ENCODE data around the gene RYR2.
A peak's percentile ranks its signal among the peaks of the same experiment; 100 is the strongest.
"Not testable (repeated sequence)": the region's sequence is repeated elsewhere in the genome, so short reads cannot be mapped to it uniquely, and the experiment has no call there.

RYR2 gene

GRCh38 chr1:237769916-237770315, 727.9 kb downstream of the RYR2 start:
- DNase-seq (ENCODE audit: low read depth in 4 of 4, low spot score in 1 of 4) = no peak

- no peak for DNase-seq (ENCODE audit: low read depth in 4 of 4, low spot score in 1 of 4)
These were observed 730.0 kb downstream of the RYR2 start for GRCh38 chr1:237772009-237772408.

- no peak for DNase-seq (ENCODE audit: low read depth in 4 of 4, low spot score in 1 of 4)
These were observed 732.3 kb downstream of the RYR2 start for GRCh38 chr1:237774246-237774645.

- DNase-seq (ENCODE audit: low read depth in 4 of 4, low spot score in 1 of 4) = no peak
These were observed 737.4 kb downstream of the RYR2 start for GRCh38 chr1:237779356-237779755.

GRCh38 chr1:237786066-237786719, 744.2 kb downstream of the RYR2 start:
- no peak for DNase-seq (ENCODE audit: low read depth in 4 of 4, low spot score in 1 of 4)

GRCh38 chr1:237788069-237788468, 746.1 kb downstream of the RYR2 start:
- DNase-seq (ENCODE audit: low read depth in 4 of 4, low spot score in 1 of 4) = no peak

- no peak for DNase-seq (ENCODE audit: low read depth in 4 of 4, low spot score in 1 of 4)
These were observed 747.6 kb downstream of the RYR2 start for GRCh38 chr1:237789619-237790018.

- no peak for DNase-seq (ENCODE audit: low read depth in 4 of 4, low spot score in 1 of 4)
These were observed 749.6 kb downstream of the RYR2 start for GRCh38 chr1:237791592-237791991.

- DNase-seq (ENCODE audit: low read depth in 4 of 4, low spot score in 1 of 4) = no peak
These were observed 750.2 kb downstream of the RYR2 start for GRCh38 chr1:237792149-237792548.

- no peak for DNase-seq (ENCODE audit: low read depth in 4 of 4, low spot score in 1 of 4)
These were observed 750.7 kb downstream of the RYR2 start for GRCh38 chr1:237792726-237793125.

- DNase-seq (ENCODE audit: low read depth in 4 of 4, low spot score in 1 of 4) = no peak
These were observed 752.1 kb downstream of the RYR2 start for GRCh38 chr1:237794071-237794470.

- DNase-seq (ENCODE audit: low read depth in 4 of 4, low spot score in 1 of 4) = no peak
These were observed 753.6 kb downstream of the RYR2 start for GRCh38 chr1:237795558-237795957.

GRCh38 chr1:237799762-237800474, 757.9 kb downstream of the RYR2 start:
- DNase-seq (ENCODE audit: low read depth in 4 of 4, low spot score in 1 of 4) = peak in 3 of 4 experiments; percentile 1 to 10 (median 2)

- no peak for DNase-seq (ENCODE audit: low read depth in 4 of 4, low spot score in 1 of 4)
These were observed 762.5 kb downstream of the RYR2 start for GRCh38 chr1:237804516-237804915.

- DNase-seq (ENCODE audit: low read depth in 4 of 4, low spot score in 1 of 4) = no peak
These were observed 767.1 kb downstream of the RYR2 start for GRCh38 chr1:237809099-237809498.

GRCh38 chr1:237811633-237812032, 769.6 kb downstream of the RYR2 start:
- DNase-seq (ENCODE audit: low read depth in 4 of 4, low spot score in 1 of 4) = no peak

GRCh38 chr1:237812061-237812460, 770.1 kb downstream of the RYR2 start:
- no peak for DNase-seq (ENCODE audit: low read depth in 4 of 4, low spot score in 1 of 4)

- no peak for DNase-seq (ENCODE audit: low read depth in 4 of 4, low spot score in 1 of 4)
These were observed 772.4 kb downstream of the RYR2 start for GRCh38 chr1:237814319-237814924.

- no peak for DNase-seq (ENCODE audit: low read depth in 4 of 4, low spot score in 1 of 4)
These were observed 775.3 kb downstream of the RYR2 start for GRCh38 chr1:237817277-237817676.

- DNase-seq (ENCODE audit: low read depth in 4 of 4, low spot score in 1 of 4) = not testable (repeated sequence)
These were observed 778.6 kb downstream of the RYR2 start for GRCh38 chr1:237820634-237821033.

- DNase-seq (ENCODE audit: low read depth in 4 of 4, low spot score in 1 of 4) = no peak
These were observed 790.9 kb downstream of the RYR2 start for GRCh38 chr1:237832858-237833257.

- DNase-seq (ENCODE audit: low read depth in 4 of 4, low spot score in 1 of 4) = no peak
These were observed 792.1 kb downstream of the RYR2 start for GRCh38 chr1:237834048-237834447.
